Stomach (tissue), 4 donors: ENCODE data around the gene DENND4A.

Experiments used
- CTCF ChIP-seq, 7 experiments: fragments of 450-650 bp in 4 of 7; fragments of 200-600 bp in 3 of 7; sonication (generic) in 3 of 7; IDR thresholded peaks; one replicate each; pipeline ENCODE4 v1.5.1; 2016 to 2019; ENCODE audit warnings: antibody characterized with exemption in 7 of 7, control low read depth in 2 of 7, mild to moderate bottlenecking in 1 of 7
- POLR2A ChIP-seq, 4 donors: fragments of 450-650 bp; IDR thresholded peaks; one replicate each; pipeline ENCODE4 v1.6.1; 2016; ENCODE audit warnings: antibody characterized with exemption in 4 of 4, control low read depth in 2 of 4, mild to moderate bottlenecking in 1 of 4, moderate library complexity in 1 of 4
- POLR2AphosphoS5 ChIP-seq, 3 donors: sonication (generic); formaldehyde crosslinking; IDR thresholded peaks; one replicate each; pipeline ENCODE4 v1.6.1; 2016; ENCODE audit warnings: antibody characterized with exemption in 3 of 3

GRCh38 chr15:65765106-65765505 is 27.0 kb downstream of the DENND4A start:
- TF ChIP-seq POLR2A (IDR thresholded peaks at IDR 0.05) (no peak), CTCF (IDR thresholded peaks at IDR 0.05) (no peak), POLR2AphosphoS5 (IDR thresholded peaks at IDR 0.05) (no peak)
